ENCODE results near the gene GIGYF1. TPM values are rescaled to one million over a fixed set of nuclear protein-coding genes. Genes with fewer than 3 reads are reported as not detected.

Gene GIGYF1
- total and polyA plus RNA-seq, 2 of the 13 experiments (the other 11 are each of a cell fraction or from before 2014, with no cell fraction given) = 7.6 to 16.1 TPM

- TF ChIP-seq ZNF383 (CRISPR knock-in tag; IDR thresholded peaks at IDR 0.05; ENCODE audit: borderline replicate concordance) (no peak), HES4 (CRISPR knock-in tag; IDR thresholded peaks at IDR 0.05; ENCODE audit: borderline replicate concordance) (no peak), TAF15 (IDR thresholded peaks at IDR 0.05; ENCODE audit: low read depth, low read length, poor library complexity, severe bottlenecking) (no peak), ZNF879 (CRISPR knock-in tag; IDR thresholded peaks at IDR 0.05) (peak; percentile 81; the same call in 1 of the 2 replicates), ZNF12 (CRISPR knock-in tag; IDR thresholded peaks at IDR 0.05) (peak; percentile 7; the same call in 1 of the 2 replicates), HDAC6 (IDR thresholded peaks at IDR 0.05; ENCODE audit: low read depth, low read length) (no peak), MAZ (IDR thresholded peaks at IDR 0.05; ENCODE audit: borderline replicate concordance, low read depth, low read length) (no peak), MAZ (CRISPR knock-in tag; IDR thresholded peaks at IDR 0.05; ENCODE audit: low read depth) (peak; percentile 84)
- TF ChIP-seq, protein P1, sequence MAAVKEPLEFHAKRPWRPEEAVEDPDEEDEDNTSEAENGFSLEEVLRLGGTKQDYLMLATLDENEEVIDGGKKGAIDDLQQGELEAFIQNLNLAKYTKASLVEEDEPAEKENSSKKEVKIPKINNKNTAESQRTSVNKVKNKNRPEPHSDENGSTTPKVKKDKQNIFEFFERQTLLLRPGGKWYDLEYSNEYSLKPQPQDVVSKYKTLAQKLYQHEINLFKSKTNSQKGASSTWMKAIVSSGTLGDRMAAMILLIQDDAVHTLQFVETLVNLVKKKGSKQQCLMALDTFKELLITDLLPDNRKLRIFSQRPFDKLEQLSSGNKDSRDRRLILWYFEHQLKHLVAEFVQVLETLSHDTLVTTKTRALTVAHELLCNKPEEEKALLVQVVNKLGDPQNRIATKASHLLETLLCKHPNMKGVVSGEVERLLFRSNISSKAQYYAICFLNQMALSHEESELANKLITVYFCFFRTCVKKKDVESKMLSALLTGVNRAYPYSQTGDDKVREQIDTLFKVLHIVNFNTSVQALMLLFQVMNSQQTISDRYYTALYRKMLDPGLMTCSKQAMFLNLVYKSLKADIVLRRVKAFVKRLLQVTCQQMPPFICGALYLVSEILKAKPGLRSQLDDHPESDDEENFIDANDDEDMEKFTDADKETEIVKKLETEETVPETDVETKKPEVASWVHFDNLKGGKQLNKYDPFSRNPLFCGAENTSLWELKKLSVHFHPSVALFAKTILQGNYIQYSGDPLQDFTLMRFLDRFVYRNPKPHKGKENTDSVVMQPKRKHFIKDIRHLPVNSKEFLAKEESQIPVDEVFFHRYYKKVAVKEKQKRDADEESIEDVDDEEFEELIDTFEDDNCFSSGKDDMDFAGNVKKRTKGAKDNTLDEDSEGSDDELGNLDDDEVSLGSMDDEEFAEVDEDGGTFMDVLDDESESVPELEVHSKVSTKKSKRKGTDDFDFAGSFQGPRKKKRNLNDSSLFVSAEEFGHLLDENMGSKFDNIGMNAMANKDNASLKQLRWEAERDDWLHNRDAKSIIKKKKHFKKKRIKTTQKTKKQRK (IDR thresholded peaks at IDR 0.05; ENCODE audit: low read length) = no peak
- TF ChIP-seq, protein P2, sequence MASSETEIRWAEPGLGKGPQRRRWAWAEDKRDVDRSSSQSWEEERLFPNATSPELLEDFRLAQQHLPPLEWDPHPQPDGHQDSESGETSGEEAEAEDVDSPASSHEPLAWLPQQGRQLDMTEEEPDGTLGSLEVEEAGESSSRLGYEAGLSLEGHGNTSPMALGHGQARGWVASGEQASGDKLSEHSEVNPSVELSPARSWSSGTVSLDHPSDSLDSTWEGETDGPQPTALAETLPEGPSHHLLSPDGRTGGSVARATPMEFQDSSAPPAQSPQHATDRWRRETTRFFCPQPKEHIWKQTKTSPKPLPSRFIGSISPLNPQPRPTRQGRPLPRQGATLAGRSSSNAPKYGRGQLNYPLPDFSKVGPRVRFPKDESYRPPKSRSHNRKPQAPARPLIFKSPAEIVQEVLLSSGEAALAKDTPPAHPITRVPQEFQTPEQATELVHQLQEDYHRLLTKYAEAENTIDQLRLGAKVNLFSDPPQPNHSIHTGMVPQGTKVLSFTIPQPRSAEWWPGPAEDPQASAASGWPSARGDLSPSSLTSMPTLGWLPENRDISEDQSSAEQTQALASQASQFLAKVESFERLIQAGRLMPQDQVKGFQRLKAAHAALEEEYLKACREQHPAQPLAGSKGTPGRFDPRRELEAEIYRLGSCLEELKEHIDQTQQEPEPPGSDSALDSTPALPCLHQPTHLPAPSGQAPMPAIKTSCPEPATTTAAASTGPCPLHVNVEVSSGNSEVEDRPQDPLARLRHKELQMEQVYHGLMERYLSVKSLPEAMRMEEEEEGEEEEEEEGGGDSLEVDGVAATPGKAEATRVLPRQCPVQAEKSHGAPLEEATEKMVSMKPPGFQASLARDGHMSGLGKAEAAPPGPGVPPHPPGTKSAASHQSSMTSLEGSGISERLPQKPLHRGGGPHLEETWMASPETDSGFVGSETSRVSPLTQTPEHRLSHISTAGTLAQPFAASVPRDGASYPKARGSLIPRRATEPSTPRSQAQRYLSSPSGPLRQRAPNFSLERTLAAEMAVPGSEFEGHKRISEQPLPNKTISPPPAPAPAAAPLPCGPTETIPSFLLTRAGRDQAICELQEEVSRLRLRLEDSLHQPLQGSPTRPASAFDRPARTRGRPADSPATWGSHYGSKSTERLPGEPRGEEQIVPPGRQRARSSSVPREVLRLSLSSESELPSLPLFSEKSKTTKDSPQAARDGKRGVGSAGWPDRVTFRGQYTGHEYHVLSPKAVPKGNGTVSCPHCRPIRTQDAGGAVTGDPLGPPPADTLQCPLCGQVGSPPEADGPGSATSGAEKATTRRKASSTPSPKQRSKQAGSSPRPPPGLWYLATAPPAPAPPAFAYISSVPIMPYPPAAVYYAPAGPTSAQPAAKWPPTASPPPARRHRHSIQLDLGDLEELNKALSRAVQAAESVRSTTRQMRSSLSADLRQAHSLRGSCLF (CRISPR knock-in tag; IDR thresholded peaks at IDR 0.05; ENCODE audit: borderline replicate concordance) = no peak
- TF ChIP-seq, protein P3, sequence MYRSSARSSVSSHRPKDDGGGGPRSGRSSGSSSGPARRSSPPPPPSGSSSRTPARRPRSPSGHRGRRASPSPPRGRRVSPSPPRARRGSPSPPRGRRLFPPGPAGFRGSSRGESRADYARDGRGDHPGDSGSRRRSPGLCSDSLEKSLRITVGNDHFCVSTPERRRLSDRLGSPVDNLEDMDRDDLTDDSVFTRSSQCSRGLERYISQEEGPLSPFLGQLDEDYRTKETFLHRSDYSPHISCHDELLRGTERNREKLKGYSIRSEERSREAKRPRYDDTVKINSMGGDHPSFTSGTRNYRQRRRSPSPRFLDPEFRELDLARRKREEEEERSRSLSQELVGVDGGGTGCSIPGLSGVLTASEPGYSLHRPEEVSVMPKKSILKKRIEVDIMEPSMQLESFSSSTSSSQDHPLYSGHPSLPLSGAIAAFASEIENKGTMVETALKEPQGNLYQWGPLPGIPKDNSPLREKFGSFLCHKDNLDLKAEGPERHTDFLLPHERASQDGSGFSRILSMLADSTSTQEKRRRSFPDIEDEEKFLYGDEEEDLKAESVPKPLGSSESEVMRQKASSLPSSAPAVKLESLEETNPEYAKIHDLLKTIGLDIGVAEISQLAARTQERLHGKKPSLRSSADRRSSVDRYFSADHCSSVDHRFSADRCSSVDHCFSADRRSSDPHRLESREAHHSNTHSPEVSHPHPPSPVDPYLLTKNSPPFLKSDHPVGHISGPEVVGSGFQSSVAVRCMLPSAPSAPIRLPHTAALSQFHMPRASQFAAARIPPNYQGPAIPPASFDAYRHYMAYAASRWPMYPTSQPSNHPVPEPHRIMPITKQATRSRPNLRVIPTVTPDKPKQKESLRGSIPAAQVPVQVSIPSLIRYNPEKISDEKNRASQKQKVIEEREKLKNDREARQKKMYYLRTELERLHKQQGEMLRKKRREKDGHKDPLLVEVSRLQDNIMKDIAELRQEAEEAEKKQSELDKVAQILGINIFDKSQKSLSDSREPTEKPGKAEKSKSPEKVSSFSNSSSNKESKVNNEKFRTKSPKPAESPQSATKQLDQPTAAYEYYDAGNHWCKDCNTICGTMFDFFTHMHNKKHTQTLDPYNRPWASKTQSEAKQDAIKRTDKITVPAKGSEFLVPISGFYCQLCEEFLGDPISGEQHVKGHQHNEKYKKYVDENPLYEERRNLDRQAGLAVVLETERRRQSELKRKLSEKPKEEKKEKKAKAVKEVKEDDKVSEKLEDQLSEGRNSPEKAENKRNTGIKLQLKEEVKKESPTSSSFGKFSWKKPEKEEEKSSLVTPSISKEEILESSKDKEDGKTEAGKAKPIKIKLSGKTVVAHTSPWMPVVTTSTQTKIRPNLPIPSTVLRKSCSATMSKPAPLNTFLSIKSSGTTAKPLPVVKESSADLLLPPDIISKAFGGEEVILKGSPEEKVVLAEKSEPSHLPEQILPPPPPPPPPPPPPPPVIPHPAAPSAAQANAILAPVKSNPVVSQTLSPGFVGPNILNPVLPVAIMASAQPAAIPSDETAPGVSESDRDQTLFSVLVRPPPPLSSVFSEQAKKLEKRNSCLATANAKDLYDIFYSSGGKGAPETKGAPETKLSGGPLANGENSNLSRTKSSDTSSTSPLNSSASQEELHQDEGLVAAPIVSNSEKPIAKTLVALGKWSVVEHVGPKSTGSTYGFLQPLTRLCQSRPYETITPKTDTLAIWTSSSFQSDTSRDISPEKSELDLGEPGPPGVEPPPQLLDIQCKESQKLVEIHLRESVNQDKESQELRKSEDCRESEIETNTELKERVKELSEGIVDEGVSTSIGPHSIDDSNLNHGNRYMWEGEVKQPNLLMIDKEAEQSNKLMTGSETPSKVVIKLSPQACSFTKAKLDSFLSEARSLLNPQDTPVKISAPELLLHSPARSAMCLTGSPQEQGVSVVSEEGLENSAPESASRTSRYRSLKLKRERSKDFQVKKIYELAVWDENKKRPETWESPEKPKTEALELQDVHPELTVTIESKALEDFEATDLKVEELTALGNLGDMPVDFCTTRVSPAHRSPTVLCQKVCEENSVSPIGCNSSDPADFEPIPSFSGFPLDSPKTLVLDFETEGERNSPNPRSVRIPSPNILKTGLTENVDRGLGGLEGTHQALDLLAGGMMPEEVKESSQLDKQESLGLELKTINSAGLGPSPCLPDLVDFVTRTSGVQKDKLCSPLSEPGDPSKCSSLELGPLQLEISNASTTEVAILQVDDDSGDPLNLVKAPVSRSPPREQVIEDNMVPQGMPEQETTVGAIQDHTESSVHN (CRISPR knock-in tag; IDR thresholded peaks at IDR 0.05) = no peak
Measured at GRCh38 chr7:100705753-100706671, 12.0 kb upstream of the GIGYF1 start, which contains the start of gene POP7 (continued).

Data from HepG2 (cell line).